HL-60 (cell line): ENCODE measurements around the gene DEPDC4.

Source experiments
- CTCF ChIP-seq: IDR thresholded peaks from one replicate; pipeline ENCODE4 v1.5.1; 2011; ENCODE audit warnings: low read length, control low read depth, inconsistent platforms; ENCODE audit not compliant: insufficient read depth
- GABPA ChIP-seq: IDR thresholded peaks from 2 replicates; pipeline ENCODE4 v1.6.1; 2012; ENCODE audit warnings: low read depth
- POLR2AphosphoS5 ChIP-seq: IDR thresholded peaks from 2 replicates; pipeline ENCODE4 v1.6.1; 2012; ENCODE audit warnings: low read depth
- REST ChIP-seq: IDR thresholded peaks from 2 replicates; pipeline ENCODE4 v1.6.1; 2012; ENCODE audit warnings: low read depth; ENCODE audit not compliant: insufficient replicate concordance
- SPI1 ChIP-seq: IDR thresholded peaks from 2 replicates; pipeline ENCODE4 v1.6.1; 2012; ENCODE audit warnings: low read depth, mild to moderate bottlenecking, borderline replicate concordance

GRCh38 chr12:100273782-100274181 lies 6.9 kb upstream of the DEPDC4 start:
- TF ChIP-seq CTCF, result no peak
- TF ChIP-seq REST, result no peak
- TF ChIP-seq SPI1, result no peak
- TF ChIP-seq POLR2AphosphoS5, result no peak
- no peak for TF ChIP-seq GABPA
